ENCODE data around the gene BMP6.

Gene BMP6

DNA sequence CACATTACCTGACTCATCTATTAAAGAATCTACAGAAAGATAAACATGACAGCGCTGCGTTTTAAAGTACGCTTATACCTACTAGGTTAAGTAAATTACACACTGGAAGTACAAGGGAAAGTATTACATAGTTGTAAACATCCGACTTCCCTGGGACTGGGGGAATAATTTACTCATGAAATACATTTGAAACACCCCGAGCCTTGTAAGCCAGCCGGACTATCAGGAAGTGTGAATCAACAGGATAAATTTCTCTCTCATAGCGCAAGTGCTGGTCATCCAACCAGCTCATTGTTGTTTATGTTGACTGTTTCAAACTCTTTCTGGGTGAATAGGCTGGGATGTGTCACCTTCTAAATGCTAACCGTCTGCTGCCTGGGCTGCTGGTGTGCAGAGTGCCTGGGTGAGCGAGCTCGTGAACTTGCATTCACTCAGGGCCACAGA lies 4.9 kb downstream of the BMP6 start:
- DNase-seq (ENCODE audit: low read depth) = peak; percentile 69
- H3K4me3 ChIP-seq (ENCODE audit: low read depth, low read length) = no peak overlapping the region

DNA sequence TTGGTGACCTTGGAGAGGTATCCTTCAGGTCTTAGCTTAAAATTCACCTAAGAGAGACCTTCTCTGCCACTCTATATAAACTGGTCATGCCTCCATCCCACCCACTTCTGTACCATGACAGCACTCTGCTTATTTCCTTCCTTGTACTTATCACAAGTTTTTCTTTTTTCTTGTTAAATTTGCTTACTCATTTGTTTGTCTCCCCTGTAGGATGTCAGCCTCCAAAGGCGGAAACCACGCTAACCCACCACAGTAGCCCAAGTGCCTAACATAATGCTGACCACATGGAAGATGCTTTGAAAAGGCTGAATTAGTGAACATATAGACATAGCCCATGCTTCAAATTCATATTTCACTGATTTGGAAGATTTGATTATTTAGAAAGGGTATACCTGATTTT lies 5.4 kb downstream of the BMP6 start:
- TF ChIP-seq, protein P1, sequence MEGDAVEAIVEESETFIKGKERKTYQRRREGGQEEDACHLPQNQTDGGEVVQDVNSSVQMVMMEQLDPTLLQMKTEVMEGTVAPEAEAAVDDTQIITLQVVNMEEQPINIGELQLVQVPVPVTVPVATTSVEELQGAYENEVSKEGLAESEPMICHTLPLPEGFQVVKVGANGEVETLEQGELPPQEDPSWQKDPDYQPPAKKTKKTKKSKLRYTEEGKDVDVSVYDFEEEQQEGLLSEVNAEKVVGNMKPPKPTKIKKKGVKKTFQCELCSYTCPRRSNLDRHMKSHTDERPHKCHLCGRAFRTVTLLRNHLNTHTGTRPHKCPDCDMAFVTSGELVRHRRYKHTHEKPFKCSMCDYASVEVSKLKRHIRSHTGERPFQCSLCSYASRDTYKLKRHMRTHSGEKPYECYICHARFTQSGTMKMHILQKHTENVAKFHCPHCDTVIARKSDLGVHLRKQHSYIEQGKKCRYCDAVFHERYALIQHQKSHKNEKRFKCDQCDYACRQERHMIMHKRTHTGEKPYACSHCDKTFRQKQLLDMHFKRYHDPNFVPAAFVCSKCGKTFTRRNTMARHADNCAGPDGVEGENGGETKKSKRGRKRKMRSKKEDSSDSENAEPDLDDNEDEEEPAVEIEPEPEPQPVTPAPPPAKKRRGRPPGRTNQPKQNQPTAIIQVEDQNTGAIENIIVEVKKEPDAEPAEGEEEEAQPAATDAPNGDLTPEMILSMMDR (conservative IDR thresholded peaks at IDR 0.05; ENCODE audit: low read depth, low read length) = no peak
- DNase-seq (ENCODE audit: low read depth) = no peak

More for the DNA sequence above, 4.9 kb downstream of the BMP6 start:
- TF ChIP-seq, protein P1 (conservative IDR thresholded peaks at IDR 0.05; ENCODE audit: low read depth, low read length) = no peak

DNA sequence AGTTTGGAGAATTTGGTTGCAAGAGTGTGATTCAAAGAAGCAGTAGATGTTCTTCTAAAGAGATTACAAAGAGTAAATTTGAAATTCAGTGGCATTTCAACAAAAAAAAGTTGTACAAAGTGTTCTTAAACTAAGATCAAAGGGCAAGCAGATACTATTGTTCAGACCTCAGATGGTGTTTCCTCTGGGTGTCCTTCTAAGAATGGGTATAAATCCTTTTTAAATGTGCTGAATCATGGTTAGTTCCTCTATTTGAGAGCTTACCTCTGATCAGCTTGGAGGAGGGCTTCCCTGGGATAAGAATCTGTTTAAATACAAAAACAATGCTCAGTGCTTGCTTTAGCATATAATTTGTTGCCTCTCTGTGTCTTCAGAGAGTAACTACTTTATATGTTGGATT lies 6.3 kb downstream of the BMP6 start:
- TF ChIP-seq, protein P1 (conservative IDR thresholded peaks at IDR 0.05; ENCODE audit: low read depth, low read length) = no peak

More for the DNA sequence above, 5.4 kb downstream of the BMP6 start:
- H3K4me3 ChIP-seq (ENCODE audit: low read depth, low read length) = no peak overlapping the region

DNA sequence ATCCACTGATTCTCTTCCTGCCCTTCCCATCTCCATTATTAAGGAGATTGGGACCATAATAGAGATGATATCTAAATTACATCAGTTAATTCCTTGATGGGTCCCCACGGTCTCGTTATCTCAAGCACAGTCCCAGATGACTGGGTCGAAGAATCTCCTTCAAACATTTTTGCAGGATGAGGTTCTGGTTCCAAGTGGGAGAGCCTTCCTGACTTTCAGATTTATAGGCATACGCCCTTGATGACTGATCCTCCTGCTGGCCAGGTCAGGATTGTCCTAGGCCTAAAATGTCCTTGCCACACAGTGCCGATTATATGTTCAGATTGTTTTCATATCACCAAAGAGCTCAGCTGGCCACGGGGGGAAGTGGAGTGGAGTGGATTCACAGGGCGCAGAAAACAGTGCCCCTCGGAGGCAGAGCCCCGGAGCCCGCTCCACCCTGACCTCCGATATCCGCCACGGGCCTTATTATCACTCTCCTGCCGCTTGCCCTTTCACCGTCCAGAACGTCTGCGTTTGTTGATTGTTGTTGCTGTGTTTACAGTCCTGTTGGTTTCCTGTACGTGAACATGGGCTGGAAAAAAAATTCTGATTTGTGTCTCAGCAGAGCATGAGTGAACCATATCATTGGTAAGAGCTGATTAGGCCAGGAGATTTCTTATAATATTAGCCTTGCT lies 8.9 kb downstream of the BMP6 start:
- no peak overlapping the region for H3K4me3 ChIP-seq (ENCODE audit: low read depth, low read length)
- TF ChIP-seq, protein P1 (conservative IDR thresholded peaks at IDR 0.05; ENCODE audit: low read depth, low read length) = no peak
- no peak for DNase-seq (ENCODE audit: low read depth)

More for the DNA sequence above, 6.3 kb downstream of the BMP6 start:
- H3K4me3 ChIP-seq (ENCODE audit: low read depth, low read length) = no peak overlapping the region
- DNase-seq (ENCODE audit: low read depth) = no peak

DNA sequence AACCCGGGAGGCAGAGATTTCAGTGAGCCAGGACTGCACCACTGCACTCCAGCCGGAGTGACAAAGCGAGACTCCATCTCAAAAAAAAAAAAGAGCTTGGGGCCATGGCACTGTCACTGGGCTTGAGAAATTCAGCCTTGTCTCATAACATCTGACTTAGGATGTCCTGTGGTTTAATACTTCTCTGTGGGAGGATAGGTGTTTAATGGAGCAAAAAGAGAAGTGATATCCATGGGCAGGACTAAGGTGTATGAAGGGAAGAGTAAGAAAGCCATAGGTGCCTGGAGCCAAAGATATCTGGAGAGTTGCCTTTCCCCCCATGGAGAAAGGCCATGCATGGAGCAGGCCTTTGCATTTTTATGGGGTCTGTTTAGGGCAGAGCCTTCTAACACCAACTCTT lies 11.2 kb downstream of the BMP6 start:
- TF ChIP-seq, protein P1 (conservative IDR thresholded peaks at IDR 0.05; ENCODE audit: low read depth, low read length) = no peak
- no peak for DNase-seq (ENCODE audit: low read depth)
- no peak overlapping the region for H3K4me3 ChIP-seq (ENCODE audit: low read depth, low read length)

DNA sequence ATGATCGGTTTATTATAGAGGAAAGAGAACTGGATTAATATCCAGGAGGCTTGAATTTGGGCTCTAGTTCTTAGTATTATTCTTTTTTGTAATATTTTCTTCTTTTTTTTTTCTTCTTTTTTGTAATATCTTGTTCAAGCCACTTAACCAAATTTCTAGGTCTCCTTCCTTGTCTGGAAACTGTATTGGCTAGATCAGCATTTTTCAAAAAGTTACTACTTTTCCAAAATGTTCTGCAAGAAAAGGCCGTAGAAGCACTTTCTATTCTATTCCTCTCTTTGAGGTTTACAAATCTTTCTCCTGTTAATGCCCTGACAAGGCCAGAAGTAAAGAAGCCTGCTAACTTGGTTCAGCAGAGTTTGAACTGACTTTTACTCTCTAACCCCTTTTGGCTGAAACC lies 12.0 kb downstream of the BMP6 start:
- no peak for DNase-seq (ENCODE audit: low read depth)
- TF ChIP-seq, protein P1 (conservative IDR thresholded peaks at IDR 0.05; ENCODE audit: low read depth, low read length) = no peak
- no peak overlapping the region for H3K4me3 ChIP-seq (ENCODE audit: low read depth, low read length)

DNA sequence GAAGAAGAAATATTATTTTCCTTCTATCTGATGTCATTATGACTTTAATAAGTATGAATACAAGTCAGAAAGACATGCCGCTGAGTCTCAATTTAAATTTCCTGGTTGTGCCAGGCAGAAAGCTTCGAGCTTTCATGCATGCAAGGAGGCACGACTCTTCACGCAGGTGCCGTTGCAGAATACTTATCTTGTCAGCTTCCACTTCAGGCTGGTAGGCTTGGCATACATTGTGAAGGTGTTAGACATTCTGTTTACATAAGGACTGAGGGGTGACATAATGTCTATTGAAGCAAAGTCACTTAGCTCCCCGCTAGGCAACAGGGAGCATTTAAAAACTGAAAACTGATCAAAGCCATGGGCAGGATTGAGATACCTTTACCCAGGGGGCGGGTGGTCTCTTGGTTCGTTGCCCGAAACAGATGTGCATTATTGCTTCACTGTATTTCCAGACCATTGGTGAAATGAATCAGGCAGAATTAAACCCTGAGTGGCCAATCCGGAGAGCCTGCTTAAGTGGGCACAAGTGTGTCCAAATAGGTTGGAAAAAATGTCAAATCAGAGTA lies 16.4 kb downstream of the BMP6 start:
- no peak overlapping the region for H3K4me3 ChIP-seq (ENCODE audit: low read depth, low read length)
- no peak for DNase-seq (ENCODE audit: low read depth)
- TF ChIP-seq, protein P1 (conservative IDR thresholded peaks at IDR 0.05; ENCODE audit: low read depth, low read length) = no peak

Data from choroid plexus epithelial cell (primary cell).